ENCODE measurements around the gene PLPP4. TPM values are rescaled to one million over a fixed set of nuclear protein-coding genes. Genes with fewer than 3 reads are reported as not detected.
A peak's percentile ranks its signal among the peaks of the same experiment; 100 is the strongest.

PLPP4 gene
- total RNA-seq, 1 donor from 2014 or later: 16.5 TPM

- DNase-seq (ENCODE audit: low read depth, low spot score): no peak
These were observed 28.9 kb downstream of the PLPP4 start for GRCh38 chr10:120485946-120486345.

- DNase-seq (ENCODE audit: low read depth, low spot score): no peak
These were observed 29.7 kb downstream of the PLPP4 start for GRCh38 chr10:120486671-120487205.

GRCh38 chr10:120490288-120490687 is 33.3 kb downstream of the PLPP4 start:
- DNase-seq (ENCODE audit: low read depth, low spot score): no peak

- no peak for DNase-seq (ENCODE audit: low read depth, low spot score)
These were observed 35.3 kb downstream of the PLPP4 start for GRCh38 chr10:120492346-120492745.

- DNase-seq (ENCODE audit: low read depth, low spot score): no peak
These were observed 36.6 kb downstream of the PLPP4 start for GRCh38 chr10:120493411-120494312.

GRCh38 chr10:120494313-120494710 is 37.3 kb downstream of the PLPP4 start:
- DNase-seq (ENCODE audit: low read depth, low spot score): no peak

- DNase-seq (ENCODE audit: low read depth, low spot score): no peak
These were observed 38.4 kb downstream of the PLPP4 start for GRCh38 chr10:120495226-120496009.

GRCh38 chr10:120499883-120500282 is 42.9 kb downstream of the PLPP4 start:
- DNase-seq (ENCODE audit: low read depth, low spot score): no peak

GRCh38 chr10:120503689-120504088 is 46.7 kb downstream of the PLPP4 start:
- no peak for DNase-seq (ENCODE audit: low read depth, low spot score)

- peak; percentile 7 for DNase-seq (ENCODE audit: low read depth, low spot score)
These were observed 47.2 kb downstream of the PLPP4 start for GRCh38 chr10:120504227-120504626.

GRCh38 chr10:120505056-120505455 is 48.0 kb downstream of the PLPP4 start:
- DNase-seq (ENCODE audit: low read depth, low spot score): no peak

- no peak for DNase-seq (ENCODE audit: low read depth, low spot score)
These were observed 48.8 kb downstream of the PLPP4 start for GRCh38 chr10:120505866-120506265.

GRCh38 chr10:120506674-120507073 is 49.6 kb downstream of the PLPP4 start:
- no peak for DNase-seq (ENCODE audit: low read depth, low spot score)

- DNase-seq (ENCODE audit: low read depth, low spot score): no peak
These were observed 50.1 kb downstream of the PLPP4 start for GRCh38 chr10:120507175-120507574.

GRCh38 chr10:120507651-120508050 is 50.6 kb downstream of the PLPP4 start:
- DNase-seq (ENCODE audit: low read depth, low spot score): no peak

- no peak for DNase-seq (ENCODE audit: low read depth, low spot score)
These were observed 51.4 kb downstream of the PLPP4 start for GRCh38 chr10:120508393-120508792.

- DNase-seq (ENCODE audit: low read depth, low spot score): no peak
These were observed 51.9 kb downstream of the PLPP4 start for GRCh38 chr10:120508966-120509365.

- DNase-seq (ENCODE audit: low read depth, low spot score): no peak
These were observed 54.1 kb downstream of the PLPP4 start for GRCh38 chr10:120511165-120511564.

GRCh38 chr10:120513307-120513796 is 56.3 kb downstream of the PLPP4 start:
- DNase-seq (ENCODE audit: low read depth, low spot score): no peak

- DNase-seq (ENCODE audit: low read depth, low spot score): peak; percentile 13
These were observed 57.1 kb downstream of the PLPP4 start for GRCh38 chr10:120514035-120514620.

GRCh38 chr10:120514959-120515358 is 57.9 kb downstream of the PLPP4 start:
- no peak for DNase-seq (ENCODE audit: low read depth, low spot score)

GRCh38 chr10:120515741-120516140 is 58.7 kb downstream of the PLPP4 start:
- no peak for DNase-seq (ENCODE audit: low read depth, low spot score)

All from pulmonary artery endothelial cell (primary cell).